ENCODE measurements around the gene COTL1. TPM values are rescaled to one million over a fixed set of nuclear protein-coding genes. Genes with fewer than 3 reads are reported as not detected.
"Not testable (repeated sequence)": the region's sequence is repeated elsewhere in the genome, so short reads cannot be mapped to it uniquely, and the experiment has no call there.

Gene COTL1
- total and polyA plus RNA-seq, 4 donors, result 41.4 to 182 (median 132) TPM

DNA sequence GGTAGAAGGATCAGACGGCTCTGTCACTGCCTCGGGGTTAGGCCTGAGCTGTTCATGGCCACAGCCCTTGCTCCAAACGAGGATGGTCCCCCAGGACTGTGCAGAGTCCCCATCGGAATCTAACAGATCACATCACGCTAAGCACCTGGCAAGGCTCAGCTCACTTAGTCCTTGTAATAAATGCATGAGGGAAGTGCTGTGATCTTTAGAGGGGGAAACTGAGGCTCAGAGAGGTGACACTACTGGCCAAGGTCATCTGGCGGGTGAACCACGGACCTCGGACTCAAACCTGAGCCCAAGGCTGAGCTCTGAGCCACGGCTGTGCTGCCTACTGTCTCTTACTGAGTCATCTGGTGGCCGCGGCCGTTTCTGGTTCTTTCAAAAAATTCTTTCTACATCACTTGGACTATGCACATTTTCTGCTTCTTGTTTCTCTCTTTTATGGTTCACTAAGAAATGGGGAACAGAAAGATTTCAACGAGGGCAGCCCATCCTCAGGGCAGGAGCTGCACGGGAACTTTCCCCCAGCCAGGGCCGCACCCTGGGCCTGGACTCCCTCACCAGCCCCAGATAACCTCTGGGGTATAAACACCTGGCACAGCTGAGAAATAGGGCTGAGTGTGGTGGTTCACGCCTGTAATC, 55.6 kb downstream of the COTL1 start:
- Histone ChIP-seq H3K4me3 (ENCODE audit: low read depth, low read length) (no peak overlapping the region), H3K4me1 (ENCODE audit: control insufficient read depth, insufficient read depth, low read length) (peaks cover 14% of the 10 kb centered on the region), H3K27ac (ENCODE audit: low read depth, low read length) (no peak overlapping the region), H3K9me3 (ENCODE audit: control insufficient read depth, insufficient read depth, low read length) (no peaks in the 10 kb centered on the region), H3K36me3 (ENCODE audit: control insufficient read depth, insufficient read depth, low read length) (peaks cover 38% of the 10 kb centered on the region), H3K27me3 (ENCODE audit: control insufficient read depth, insufficient read depth, low read length) (no peaks in the 10 kb centered on the region)
- WGBS (ENCODE audit: insufficient coverage), result 86% methylated on average over 13 of the region's 16 CpGs
- no peak for DNase-seq (ENCODE audit: low read depth in 4 of 6, low spot score in 6 of 6)

DNA sequence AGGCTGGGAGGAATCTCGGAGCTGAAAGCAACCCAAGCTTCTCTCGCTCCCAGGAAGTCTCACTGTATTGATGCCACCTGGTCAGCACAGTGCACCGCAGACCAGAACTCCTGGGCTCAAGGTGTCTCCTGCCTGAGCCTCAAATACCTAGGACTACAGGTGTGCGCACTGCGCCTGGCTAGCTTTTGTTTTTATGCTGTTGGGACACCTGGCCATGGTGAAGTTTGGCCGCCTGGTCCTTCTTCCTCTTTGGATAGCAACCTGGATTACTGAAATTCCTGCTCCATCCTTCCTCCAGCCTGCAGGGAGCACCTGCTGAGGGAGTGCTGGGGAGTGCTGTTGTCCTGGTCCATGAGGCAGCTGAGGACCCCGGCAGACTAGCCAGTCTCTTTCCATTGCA, 56.6 kb downstream of the COTL1 start:
- Histone ChIP-seq H3K4me3 (ENCODE audit: low read depth, low read length) (no peak overlapping the region), H3K27me3 (ENCODE audit: control insufficient read depth, insufficient read depth, low read length) (no peaks in the 10 kb centered on the region), H3K36me3 (ENCODE audit: control insufficient read depth, insufficient read depth, low read length) (peaks cover 34% of the 10 kb centered on the region), H3K9me3 (ENCODE audit: control insufficient read depth, insufficient read depth, low read length) (no peaks in the 10 kb centered on the region), H3K27ac (ENCODE audit: low read depth, low read length) (no peak overlapping the region), H3K4me1 (ENCODE audit: control insufficient read depth, insufficient read depth, low read length) (peaks cover 4% of the 10 kb centered on the region)
- DNase-seq (ENCODE audit: low read depth in 4 of 6, low spot score in 6 of 6), result no peak
- WGBS (ENCODE audit: insufficient coverage), result 95% methylated on average over 6 of the region's 7 CpGs

DNA sequence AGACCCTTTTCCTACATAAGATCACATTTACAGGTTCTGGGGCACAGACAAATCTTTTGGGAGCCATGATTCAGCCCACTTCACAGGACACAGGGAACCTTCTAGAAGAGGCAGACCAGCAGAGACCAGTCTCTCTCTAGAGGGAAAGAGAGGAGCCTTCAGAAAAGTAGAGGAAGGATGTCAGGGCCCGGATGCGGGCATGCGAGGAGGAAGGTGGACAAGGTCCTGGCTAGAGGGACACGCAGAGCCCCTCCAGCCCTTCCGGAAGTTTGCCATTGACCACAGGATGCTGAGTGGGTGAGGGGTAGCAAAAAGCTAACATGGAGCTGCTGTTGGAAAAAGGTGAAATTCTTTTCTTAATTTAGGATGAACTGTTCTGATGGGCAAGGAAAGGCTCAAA, 57.6 kb downstream of the COTL1 start:
- WGBS (ENCODE audit: insufficient coverage), result 97% methylated on average over 5 of the region's 5 CpGs
- Histone ChIP-seq H3K36me3 (ENCODE audit: control insufficient read depth, insufficient read depth, low read length) (peaks cover 26% of the 10 kb centered on the region), H3K4me1 (ENCODE audit: control insufficient read depth, insufficient read depth, low read length) (peaks cover 8% of the 10 kb centered on the region), H3K27ac (ENCODE audit: low read depth, low read length) (no peak overlapping the region), H3K27me3 (ENCODE audit: control insufficient read depth, insufficient read depth, low read length) (no peaks in the 10 kb centered on the region), H3K9me3 (ENCODE audit: control insufficient read depth, insufficient read depth, low read length) (no peaks in the 10 kb centered on the region), H3K4me3 (ENCODE audit: low read depth, low read length) (no peak overlapping the region)
- DNase-seq (ENCODE audit: low read depth in 4 of 6, low spot score in 6 of 6), result no peak

DNA sequence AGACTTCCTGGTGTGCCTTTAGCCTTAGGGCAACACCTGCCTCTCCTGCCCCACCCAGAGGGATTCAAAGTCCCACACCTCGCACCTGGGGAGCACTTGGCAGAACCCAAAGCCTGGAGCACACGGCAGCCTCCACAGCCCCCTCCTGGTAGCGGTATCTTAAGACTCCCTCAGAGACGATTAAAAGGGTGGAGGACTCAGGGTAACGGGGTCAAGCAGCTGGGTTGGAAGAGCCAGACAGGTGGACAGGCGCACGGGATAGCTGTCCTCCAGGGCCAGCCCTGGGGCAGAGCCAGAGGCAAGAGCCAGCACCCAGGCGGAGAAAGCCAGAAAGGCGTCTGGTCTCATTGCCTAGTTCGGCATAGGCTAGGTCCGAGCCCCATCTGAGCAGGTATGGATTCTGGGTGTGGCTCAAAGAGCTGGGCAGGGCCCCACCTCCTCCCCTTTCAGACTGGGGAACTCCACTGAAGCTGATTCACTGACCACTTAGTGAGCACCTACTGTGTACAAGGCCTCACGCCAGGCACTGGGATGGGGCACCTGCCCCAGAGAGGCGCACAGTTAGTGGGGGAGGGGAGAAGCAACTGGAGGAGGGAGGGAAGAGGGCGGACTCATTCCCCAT, 58.5 kb downstream of the COTL1 start:
- peaks cover 15% of the 10 kb centered on the region for H3K4me1 ChIP-seq (ENCODE audit: control insufficient read depth, insufficient read depth, low read length)
- H3K27me3 ChIP-seq (ENCODE audit: control insufficient read depth, insufficient read depth, low read length), result no peaks in the 10 kb centered on the region
- WGBS (ENCODE audit: insufficient coverage), result 81% methylated on average over 9 of the region's 14 CpGs
- no peak overlapping the region for H3K4me3 ChIP-seq (ENCODE audit: low read depth, low read length)
- no peak overlapping the region for H3K27ac ChIP-seq (ENCODE audit: low read depth, low read length)
- H3K36me3 ChIP-seq (ENCODE audit: control insufficient read depth, insufficient read depth, low read length), result peaks cover 22% of the 10 kb centered on the region
- no peaks in the 10 kb centered on the region for H3K9me3 ChIP-seq (ENCODE audit: control insufficient read depth, insufficient read depth, low read length)
- DNase-seq (ENCODE audit: low read depth in 4 of 6, low spot score in 6 of 6), result no peak

DNA sequence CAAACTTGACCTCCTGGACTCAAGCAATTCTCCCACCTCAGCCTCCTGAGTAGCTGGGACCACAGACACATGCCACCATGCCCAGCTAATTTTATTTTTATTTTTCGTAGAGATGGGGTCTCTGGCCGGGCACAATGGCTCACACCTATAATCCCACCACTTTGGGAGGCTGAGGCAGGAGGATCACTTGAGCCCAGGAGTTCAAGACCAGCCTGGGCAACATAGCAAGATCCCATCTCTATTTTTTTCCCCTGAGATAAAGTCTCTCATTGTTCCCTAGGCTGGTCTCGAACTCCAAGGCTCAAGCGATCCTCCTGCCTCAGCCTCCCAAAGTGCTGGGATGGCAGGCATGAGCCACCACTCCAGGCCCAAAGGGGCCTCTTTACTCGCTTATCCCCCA, 59.0 kb downstream of the COTL1 start:
- peaks cover 16% of the 10 kb centered on the region for H3K36me3 ChIP-seq (ENCODE audit: control insufficient read depth, insufficient read depth, low read length)
- DNase-seq (ENCODE audit: low read depth in 4 of 6, low spot score in 6 of 6); H3K27me3 ChIP-seq (ENCODE audit: control insufficient read depth, insufficient read depth, low read length); H3K9me3 ChIP-seq (ENCODE audit: control insufficient read depth, insufficient read depth, low read length); H3K4me3 ChIP-seq (ENCODE audit: low read depth, low read length); H3K27ac ChIP-seq (ENCODE audit: low read depth, low read length): not testable (repeated sequence)
- 97% methylated on average over 4 of the region's 5 CpGs for WGBS (ENCODE audit: insufficient coverage)
- peaks cover 21% of the 10 kb centered on the region for H3K4me1 ChIP-seq (ENCODE audit: control insufficient read depth, insufficient read depth, low read length)

DNA sequence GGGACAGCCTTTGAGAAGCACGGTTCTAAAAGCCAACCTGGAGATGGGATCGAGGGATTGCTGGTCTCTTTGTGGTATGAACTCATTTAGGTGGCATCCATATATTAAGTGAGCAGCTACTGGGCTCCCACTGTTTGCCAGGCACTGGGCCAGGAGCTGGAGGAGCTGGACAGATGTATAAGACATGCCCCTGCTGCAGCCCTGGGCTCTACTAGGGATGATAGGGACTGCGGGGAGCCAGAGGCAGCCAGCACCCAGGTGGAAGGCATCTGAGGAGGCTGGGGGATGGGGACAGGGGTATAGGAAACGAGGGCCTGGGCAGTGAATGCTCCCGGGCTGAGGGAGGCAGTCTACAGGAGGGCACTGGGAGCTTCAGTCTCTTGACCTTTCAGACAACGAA, 60.4 kb downstream of the COTL1 start:
- WGBS (ENCODE audit: insufficient coverage), result 60% methylated on average over 4 of the region's 6 CpGs

DNA sequence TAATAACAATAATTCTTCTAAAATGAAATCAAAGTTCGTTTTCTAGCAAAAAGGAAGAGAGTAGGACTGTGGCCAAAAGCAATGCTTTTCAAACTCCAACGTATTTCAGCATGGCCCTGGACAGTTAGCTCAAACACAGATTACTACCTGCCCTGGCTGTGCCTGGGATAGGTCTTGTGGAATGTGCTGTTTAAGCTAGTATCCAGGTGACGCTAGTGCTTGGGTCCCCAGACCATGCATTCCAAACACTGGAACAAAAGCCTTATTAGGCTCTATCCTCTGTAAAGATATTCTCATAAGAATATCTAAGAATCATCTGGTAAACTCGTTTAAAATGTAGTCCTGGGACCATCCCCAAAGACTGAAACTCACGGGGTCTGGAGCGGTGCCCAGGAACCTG, 60.8 kb downstream of the COTL1 start:
- H3K9me3 ChIP-seq (ENCODE audit: control insufficient read depth, insufficient read depth, low read length), result no peaks in the 10 kb centered on the region
- no peaks in the 10 kb centered on the region for H3K27me3 ChIP-seq (ENCODE audit: control insufficient read depth, insufficient read depth, low read length)
- peaks cover 25% of the 10 kb centered on the region for H3K4me1 ChIP-seq (ENCODE audit: control insufficient read depth, insufficient read depth, low read length)
- H3K36me3 ChIP-seq (ENCODE audit: control insufficient read depth, insufficient read depth, low read length), result peaks cover 5% of the 10 kb centered on the region
- WGBS (ENCODE audit: insufficient coverage), result 68% methylated on average over 2 of the region's 6 CpGs
- no peak overlapping the region for H3K4me3 ChIP-seq (ENCODE audit: low read depth, low read length)
- H3K27ac ChIP-seq (ENCODE audit: low read depth, low read length), result no peak overlapping the region
- no peak for DNase-seq (ENCODE audit: low read depth in 4 of 6, low spot score in 6 of 6)

More for the DNA sequence above, 60.4 kb downstream of the COTL1 start:
- H3K4me3 ChIP-seq (ENCODE audit: low read depth, low read length), result no peak overlapping the region
- H3K4me1 ChIP-seq (ENCODE audit: control insufficient read depth, insufficient read depth, low read length), result peaks cover 25% of the 10 kb centered on the region
- no peak overlapping the region for H3K27ac ChIP-seq (ENCODE audit: low read depth, low read length)
- no peak for DNase-seq (ENCODE audit: low read depth in 4 of 6, low spot score in 6 of 6)
- H3K9me3 ChIP-seq (ENCODE audit: control insufficient read depth, insufficient read depth, low read length), result no peaks in the 10 kb centered on the region
- peaks cover 6% of the 10 kb centered on the region for H3K36me3 ChIP-seq (ENCODE audit: control insufficient read depth, insufficient read depth, low read length)
- no peaks in the 10 kb centered on the region for H3K27me3 ChIP-seq (ENCODE audit: control insufficient read depth, insufficient read depth, low read length)

DNA sequence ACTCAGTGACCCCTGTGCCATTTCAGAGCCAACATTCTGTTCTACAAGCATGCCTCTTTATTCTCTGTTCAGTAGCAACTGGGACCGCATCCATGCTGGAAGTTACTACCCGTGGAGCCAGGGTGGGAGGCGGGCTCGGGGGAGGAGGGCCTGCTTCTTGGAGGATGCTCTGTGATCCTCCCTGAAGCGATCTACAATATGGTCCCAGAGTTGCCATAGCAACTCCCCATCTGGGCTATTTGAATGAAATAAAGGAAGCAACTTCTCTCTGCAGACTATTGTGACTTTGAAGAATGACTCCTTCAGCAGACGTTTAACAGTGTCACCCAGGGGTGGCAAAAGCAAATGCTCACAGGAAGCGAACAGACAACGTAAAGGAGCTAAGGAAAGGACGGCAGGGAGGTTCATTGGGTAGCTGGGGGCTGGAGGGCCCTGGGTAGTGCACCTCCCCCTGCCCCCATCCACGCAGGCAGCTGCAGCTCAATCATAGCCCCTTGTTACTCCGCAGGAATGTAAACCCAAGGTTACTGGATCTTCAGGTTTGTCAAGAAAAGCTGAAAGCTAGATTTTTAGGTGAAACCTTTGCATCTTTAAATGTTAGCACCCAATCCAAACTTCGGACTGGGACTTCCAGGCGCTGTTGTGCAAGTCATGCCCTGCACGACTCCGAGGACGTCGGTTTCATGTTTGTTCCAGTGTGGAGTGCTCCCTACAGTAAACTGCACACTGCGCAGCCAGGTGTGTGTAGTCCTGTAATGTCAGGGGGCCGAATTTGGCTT, 62.3 kb downstream of the COTL1 start:
- H3K4me3 ChIP-seq (ENCODE audit: low read depth, low read length), result no peak overlapping the region
- DNase-seq (ENCODE audit: low read depth in 4 of 6, low spot score in 6 of 6), result peak in 5 of 6 donors; percentile 57 to 97 (median 77)
- WGBS (ENCODE audit: insufficient coverage), result 24% methylated on average over 13 of the region's 19 CpGs
- H3K4me1 ChIP-seq (ENCODE audit: control insufficient read depth, insufficient read depth, low read length), result peaks cover 25% of the 10 kb centered on the region
- H3K27me3 ChIP-seq (ENCODE audit: control insufficient read depth, insufficient read depth, low read length), result no peaks in the 10 kb centered on the region
- H3K9me3 ChIP-seq (ENCODE audit: control insufficient read depth, insufficient read depth, low read length), result no peaks in the 10 kb centered on the region
- no peaks in the 10 kb centered on the region for H3K36me3 ChIP-seq (ENCODE audit: control insufficient read depth, insufficient read depth, low read length)
- H3K27ac ChIP-seq (ENCODE audit: low read depth, low read length), result no peak overlapping the region

DNA sequence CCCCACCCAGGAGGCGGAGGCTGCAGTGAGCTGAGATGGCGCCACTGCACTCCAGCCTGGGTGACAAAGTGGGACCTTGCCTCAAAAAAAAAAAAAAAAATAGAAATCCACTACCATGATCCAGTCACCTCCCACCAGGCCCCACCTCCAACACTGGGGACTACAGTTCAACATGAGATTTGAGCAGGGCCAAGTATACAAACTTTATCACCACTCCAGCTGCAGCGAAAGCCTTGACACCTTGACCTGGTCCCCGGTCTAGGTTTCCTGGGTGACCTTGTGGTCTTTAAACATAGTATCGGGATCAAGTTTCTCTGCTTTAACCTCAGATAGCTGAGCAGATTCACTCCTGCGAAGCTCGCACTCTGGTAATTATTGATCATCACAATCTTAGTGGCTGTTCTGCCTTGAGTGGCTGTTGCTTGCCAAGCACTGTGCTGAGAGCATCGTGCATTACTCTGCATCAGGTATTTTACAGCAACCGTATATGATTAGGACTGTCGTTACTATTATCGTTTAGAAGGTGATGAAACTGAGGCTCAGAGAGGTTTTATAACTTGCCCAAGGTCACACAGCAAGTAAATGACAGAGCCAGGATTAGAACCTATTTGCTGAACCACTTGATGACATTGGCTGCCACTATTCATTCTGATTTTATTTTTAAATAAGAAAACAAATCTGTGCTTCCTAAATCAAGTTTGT, 63.1 kb downstream of the COTL1 start:
- H3K4me1 ChIP-seq (ENCODE audit: control insufficient read depth, insufficient read depth, low read length), result peaks cover 26% of the 10 kb centered on the region
- 65% methylated on average over 5 of the region's 11 CpGs for WGBS (ENCODE audit: insufficient coverage)
- H3K27me3 ChIP-seq (ENCODE audit: control insufficient read depth, insufficient read depth, low read length), result no peaks in the 10 kb centered on the region
- no peaks in the 10 kb centered on the region for H3K9me3 ChIP-seq (ENCODE audit: control insufficient read depth, insufficient read depth, low read length)
- H3K27ac ChIP-seq (ENCODE audit: low read depth, low read length), result no peak overlapping the region
- H3K4me3 ChIP-seq (ENCODE audit: low read depth, low read length), result no peak overlapping the region
- DNase-seq (ENCODE audit: low read depth in 4 of 6, low spot score in 6 of 6), result no peak
- H3K36me3 ChIP-seq (ENCODE audit: control insufficient read depth, insufficient read depth, low read length), result no peaks in the 10 kb centered on the region
